Liver (tissue), 9 donors: ENCODE measurements around the gene ITPRIPL2. TPM values are rescaled to one million over a fixed set of nuclear protein-coding genes. Genes with fewer than 3 reads are reported as not detected.

ENCODE experiments used
- DNase-seq: peaks from one replicate; pipeline ENCODE4 v3.0.0-alpha.2; 2017; ENCODE audit warnings: low spot score
- H3K27ac ChIP-seq, 2 donors: one replicate each; pipeline ENCODE4 v1.7.0; 2013; ENCODE audit warnings: inconsistent platforms in 2 of 2, low read length in 2 of 2, control low read depth in 1 of 2, low read depth in 1 of 2, mild to moderate bottlenecking in 1 of 2
- H3K27me3 ChIP-seq, 4 donors: one replicate each; pipeline versions ENCODE4 v1.6.1 to v1.7.0; 2013; ENCODE audit warnings: low read length in 3 of 4, inconsistent platforms in 1 of 4, mild to moderate bottlenecking in 1 of 4, moderate library complexity in 1 of 4; ENCODE audit not compliant: control insufficient read depth in 4 of 4, insufficient read depth in 4 of 4
- H3K36me3 ChIP-seq, 4 donors: one replicate each; pipeline versions ENCODE4 v1.6.1 to v1.7.0; 2013; ENCODE audit warnings: low read length in 3 of 4, mild to moderate bottlenecking in 3 of 4, low read depth in 1 of 4, moderate library complexity in 1 of 4; ENCODE audit not compliant: control insufficient read depth in 4 of 4, insufficient read depth in 3 of 4
- H3K4me1 ChIP-seq, 4 donors: one replicate each; pipeline versions ENCODE4 v1.6.1 to v1.7.0; 2013; ENCODE audit warnings: low read length in 3 of 4, mild to moderate bottlenecking in 3 of 4, moderate library complexity in 1 of 4; ENCODE audit not compliant: control insufficient read depth in 4 of 4, insufficient read depth in 4 of 4
- H3K4me3 ChIP-seq, 3 donors: one replicate each; pipeline versions ENCODE4 v1.6.1 to v1.7.0; 2013; ENCODE audit warnings: low read length in 3 of 3, control low read depth in 1 of 3, low read depth in 1 of 3, mild to moderate bottlenecking in 1 of 3
- H3K9ac ChIP-seq, 2 donors: one replicate each; pipeline ENCODE4 v1.7.0; 2013; ENCODE audit warnings: low read length in 2 of 2, mild to moderate bottlenecking in 2 of 2, moderate library complexity in 2 of 2, control low read depth in 1 of 2, low read depth in 1 of 2
- H3K9me3 ChIP-seq, 4 donors: one replicate each; pipeline versions ENCODE4 v1.6.1 to v1.7.0; 2013; ENCODE audit warnings: low read length in 3 of 4; ENCODE audit not compliant: control insufficient read depth in 4 of 4
- EGR1 ChIP-seq, 2 donors: IDR thresholded peaks; 2 replicates each; pipeline ENCODE4 v1.6.1; 2016 to 2018; ENCODE audit warnings: antibody characterized with exemption in 2 of 2, low read depth in 2 of 2
- FOXA1 ChIP-seq: IDR thresholded peaks from 2 replicates; pipeline ENCODE4 v1.6.1; 2016; ENCODE audit warnings: antibody characterized with exemption
- FOXA2 ChIP-seq: IDR thresholded peaks from 2 replicates; pipeline ENCODE4 v1.6.1; 2016; ENCODE audit warnings: antibody characterized with exemption
- GABPA ChIP-seq, 2 donors: IDR thresholded peaks in 1 of 2; conservative IDR thresholded peaks in 1 of 2; 2 replicates each; pipeline ENCODE4 v1.6.1; 2016; ENCODE audit warnings: antibody characterized with exemption in 2 of 2, mild to moderate bottlenecking in 1 of 2, moderate library complexity in 1 of 2
- HNF4A ChIP-seq, 2 donors: conservative IDR thresholded peaks; 2 replicates each; pipeline ENCODE4 v1.6.1; 2016; ENCODE audit warnings: antibody characterized with exemption in 2 of 2, mild to moderate bottlenecking in 2 of 2
- HNF4G ChIP-seq: IDR thresholded peaks from 2 replicates; pipeline ENCODE4 v1.6.1; 2016; ENCODE audit warnings: antibody characterized with exemption
- JUND ChIP-seq, 2 donors: IDR thresholded peaks; 2 replicates each; pipeline ENCODE4 v1.6.1; 2016; ENCODE audit warnings: antibody characterized with exemption in 2 of 2
- NR2F2 ChIP-seq: IDR thresholded peaks from 2 replicates; pipeline ENCODE4 v1.6.1; 2016; ENCODE audit warnings: antibody characterized with exemption
- RAD21 ChIP-seq, 2 donors: IDR thresholded peaks; 2 replicates each; pipeline ENCODE4 v1.6.1; 2016; ENCODE audit warnings: antibody characterized with exemption in 2 of 2, mild to moderate bottlenecking in 2 of 2
- RXRA ChIP-seq, 2 donors: IDR thresholded peaks; 2 replicates each; pipeline ENCODE4 v1.6.1; 2017 to 2018; ENCODE audit warnings: antibody characterized with exemption in 2 of 2, mild to moderate bottlenecking in 1 of 2
- SP1 ChIP-seq: IDR thresholded peaks from 2 replicates; pipeline ENCODE4 v1.6.1; 2018; ENCODE audit warnings: antibody characterized with exemption, mild to moderate bottlenecking
- TAF1 ChIP-seq: conservative IDR thresholded peaks from 2 replicates; pipeline ENCODE4 v1.6.1; 2016; ENCODE audit warnings: antibody characterized with exemption, mild to moderate bottlenecking
- YY1 ChIP-seq: IDR thresholded peaks from 2 replicates; pipeline ENCODE4 v1.6.1; 2016; ENCODE audit warnings: antibody characterized with exemption, mild to moderate bottlenecking
- WGBS: extraction: QIAGEN DNeasy Blood & Tissue Kit; methylation state at CpG from one replicate; pipeline ENCODE4 v1.1.7; 2013; 5-methylcytosine and 5-hydroxymethylcytosine counted together
- polyA plus RNA-seq, 2 donors: library from polyadenylated mRNA; stranded (reverse) in 1 of 2; unstranded in 1 of 2; fragments of 200-250 nt in 1 of 2; fragments of >200 nt in 1 of 2; fragmentation: Nextera tagmentation in 1 of 2; extraction: Ambion mirVana in 1 of 2; gene quantifications; one replicate each; pipeline versions ENCODE4 v1.2.1 to v1.2.3, GENCODE V29; 2013 to 2015
- total RNA-seq, 2 donors: library from RNA; depleted of rRNA; stranded (reverse); fragments of >200 nt; gene quantifications; one replicate each; pipeline ENCODE4 v1.2.3, GENCODE V29; 2014
- TF ChIP-seq, protein P1 (sequence below): IDR thresholded peaks from 2 replicates; pipeline ENCODE4 v1.6.1; 2016; ENCODE audit warnings: antibody characterized with exemption, mild to moderate bottlenecking
- TF ChIP-seq, protein P2 (sequence below): IDR thresholded peaks from 2 replicates; pipeline ENCODE4 v1.6.1; 2016; ENCODE audit warnings: antibody characterized with exemption
- TF ChIP-seq, protein P3 (sequence below): IDR thresholded peaks from 2 replicates; pipeline ENCODE4 v1.6.1; 2016; ENCODE audit warnings: antibody characterized with exemption
- TF ChIP-seq, protein P4 (sequence below): fragments of 150-350 bp; IDR thresholded peaks from 2 replicates; pipeline ENCODE4 v1.5.1; 2017; ENCODE audit warnings: improper control_type of control experiment, low read depth, low read length; ENCODE audit not compliant: missing input control
- TF ChIP-seq, protein P5 (sequence below): IDR thresholded peaks from 2 replicates; pipeline ENCODE4 v1.6.1; 2016; ENCODE audit warnings: antibody characterized with exemption
- donor health status: healthy.
- donor health status: healthy.
- donor health status: healthy.
- donor health status: healthy.
- donor health status: healthy.

The ITPRIPL2 gene
- total and polyA plus RNA-seq, 4 donors = 2.2 to 14.3 (median 5.5) TPM

DNA sequence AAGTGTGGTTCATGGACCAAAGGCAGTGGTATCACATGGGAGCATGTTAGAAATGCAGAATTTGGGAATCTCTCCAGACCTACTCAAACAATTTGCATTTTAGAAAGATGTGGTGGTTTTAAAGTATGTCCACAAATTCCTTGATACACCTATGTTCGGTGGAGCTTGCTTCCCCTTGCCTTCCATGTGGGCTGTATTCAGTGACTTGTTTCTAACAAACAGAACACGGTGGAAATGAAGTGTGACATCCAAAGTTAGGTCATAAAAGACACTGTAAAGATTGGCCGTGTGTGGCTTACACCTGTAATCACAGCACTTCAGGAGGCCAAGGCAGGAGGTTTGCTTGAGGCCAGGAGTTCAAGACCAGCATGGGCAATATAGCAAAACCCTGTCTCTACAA, 29.6 kb upstream of the ITPRIPL2 start:
- Histone ChIP-seq H3K27me3 (no peaks in the 10 kb centered on the region), H3K4me1 (peaks cover 0 to 9% (median 6%) of the 10 kb centered on the region in 4 donors), H3K9ac (no peak overlapping the region), H3K4me3 (no peak overlapping the region), H3K27ac (no peak overlapping the region), H3K9me3 (no peaks in the 10 kb centered on the region), H3K36me3 (peaks cover 2 to 7% (median 4%) of the 10 kb centered on the region in 4 donors)
- WGBS = 80% methylated on average over 3 of the region's 3 CpGs
- no peak for DNase-seq
- TF ChIP-seq TAF1 (no peak), RXRA (IDR thresholded peaks at IDR 0.05) (no peak), FOXA1 (no peak), FOXA2 (no peak), SP1 (no peak), NR2F2 (no peak), JUND (IDR thresholded peaks at IDR 0.05) (no peak), GABPA (IDR thresholded peaks at IDR 0.05 in 1 of 2, conservative IDR thresholded peaks at IDR 0.05 in 1 of 2) (no peak), HNF4A (conservative IDR thresholded peaks at IDR 0.05) (no peak), HNF4G (no peak), YY1 (no peak), RAD21 (IDR thresholded peaks at IDR 0.05) (no peak), EGR1 (IDR thresholded peaks at IDR 0.05; ENCODE audit: low read depth in 2 of 2) (no peak)
- TF ChIP-seq, protein P1, sequence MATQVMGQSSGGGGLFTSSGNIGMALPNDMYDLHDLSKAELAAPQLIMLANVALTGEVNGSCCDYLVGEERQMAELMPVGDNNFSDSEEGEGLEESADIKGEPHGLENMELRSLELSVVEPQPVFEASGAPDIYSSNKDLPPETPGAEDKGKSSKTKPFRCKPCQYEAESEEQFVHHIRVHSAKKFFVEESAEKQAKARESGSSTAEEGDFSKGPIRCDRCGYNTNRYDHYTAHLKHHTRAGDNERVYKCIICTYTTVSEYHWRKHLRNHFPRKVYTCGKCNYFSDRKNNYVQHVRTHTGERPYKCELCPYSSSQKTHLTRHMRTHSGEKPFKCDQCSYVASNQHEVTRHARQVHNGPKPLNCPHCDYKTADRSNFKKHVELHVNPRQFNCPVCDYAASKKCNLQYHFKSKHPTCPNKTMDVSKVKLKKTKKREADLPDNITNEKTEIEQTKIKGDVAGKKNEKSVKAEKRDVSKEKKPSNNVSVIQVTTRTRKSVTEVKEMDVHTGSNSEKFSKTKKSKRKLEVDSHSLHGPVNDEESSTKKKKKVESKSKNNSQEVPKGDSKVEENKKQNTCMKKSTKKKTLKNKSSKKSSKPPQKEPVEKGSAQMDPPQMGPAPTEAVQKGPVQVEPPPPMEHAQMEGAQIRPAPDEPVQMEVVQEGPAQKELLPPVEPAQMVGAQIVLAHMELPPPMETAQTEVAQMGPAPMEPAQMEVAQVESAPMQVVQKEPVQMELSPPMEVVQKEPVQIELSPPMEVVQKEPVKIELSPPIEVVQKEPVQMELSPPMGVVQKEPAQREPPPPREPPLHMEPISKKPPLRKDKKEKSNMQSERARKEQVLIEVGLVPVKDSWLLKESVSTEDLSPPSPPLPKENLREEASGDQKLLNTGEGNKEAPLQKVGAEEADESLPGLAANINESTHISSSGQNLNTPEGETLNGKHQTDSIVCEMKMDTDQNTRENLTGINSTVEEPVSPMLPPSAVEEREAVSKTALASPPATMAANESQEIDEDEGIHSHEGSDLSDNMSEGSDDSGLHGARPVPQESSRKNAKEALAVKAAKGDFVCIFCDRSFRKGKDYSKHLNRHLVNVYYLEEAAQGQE = no peak
- TF ChIP-seq, protein P2, sequence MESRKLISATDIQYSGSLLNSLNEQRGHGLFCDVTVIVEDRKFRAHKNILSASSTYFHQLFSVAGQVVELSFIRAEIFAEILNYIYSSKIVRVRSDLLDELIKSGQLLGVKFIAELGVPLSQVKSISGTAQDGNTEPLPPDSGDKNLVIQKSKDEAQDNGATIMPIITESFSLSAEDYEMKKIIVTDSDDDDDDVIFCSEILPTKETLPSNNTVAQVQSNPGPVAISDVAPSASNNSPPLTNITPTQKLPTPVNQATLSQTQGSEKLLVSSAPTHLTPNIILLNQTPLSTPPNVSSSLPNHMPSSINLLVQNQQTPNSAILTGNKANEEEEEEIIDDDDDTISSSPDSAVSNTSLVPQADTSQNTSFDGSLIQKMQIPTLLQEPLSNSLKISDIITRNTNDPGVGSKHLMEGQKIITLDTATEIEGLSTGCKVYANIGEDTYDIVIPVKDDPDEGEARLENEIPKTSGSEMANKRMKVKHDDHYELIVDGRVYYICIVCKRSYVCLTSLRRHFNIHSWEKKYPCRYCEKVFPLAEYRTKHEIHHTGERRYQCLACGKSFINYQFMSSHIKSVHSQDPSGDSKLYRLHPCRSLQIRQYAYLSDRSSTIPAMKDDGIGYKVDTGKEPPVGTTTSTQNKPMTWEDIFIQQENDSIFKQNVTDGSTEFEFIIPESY = no peak
- TF ChIP-seq, protein P3, sequence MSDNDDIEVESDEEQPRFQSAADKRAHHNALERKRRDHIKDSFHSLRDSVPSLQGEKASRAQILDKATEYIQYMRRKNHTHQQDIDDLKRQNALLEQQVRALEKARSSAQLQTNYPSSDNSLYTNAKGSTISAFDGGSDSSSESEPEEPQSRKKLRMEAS = no peak
- TF ChIP-seq, protein P4, sequence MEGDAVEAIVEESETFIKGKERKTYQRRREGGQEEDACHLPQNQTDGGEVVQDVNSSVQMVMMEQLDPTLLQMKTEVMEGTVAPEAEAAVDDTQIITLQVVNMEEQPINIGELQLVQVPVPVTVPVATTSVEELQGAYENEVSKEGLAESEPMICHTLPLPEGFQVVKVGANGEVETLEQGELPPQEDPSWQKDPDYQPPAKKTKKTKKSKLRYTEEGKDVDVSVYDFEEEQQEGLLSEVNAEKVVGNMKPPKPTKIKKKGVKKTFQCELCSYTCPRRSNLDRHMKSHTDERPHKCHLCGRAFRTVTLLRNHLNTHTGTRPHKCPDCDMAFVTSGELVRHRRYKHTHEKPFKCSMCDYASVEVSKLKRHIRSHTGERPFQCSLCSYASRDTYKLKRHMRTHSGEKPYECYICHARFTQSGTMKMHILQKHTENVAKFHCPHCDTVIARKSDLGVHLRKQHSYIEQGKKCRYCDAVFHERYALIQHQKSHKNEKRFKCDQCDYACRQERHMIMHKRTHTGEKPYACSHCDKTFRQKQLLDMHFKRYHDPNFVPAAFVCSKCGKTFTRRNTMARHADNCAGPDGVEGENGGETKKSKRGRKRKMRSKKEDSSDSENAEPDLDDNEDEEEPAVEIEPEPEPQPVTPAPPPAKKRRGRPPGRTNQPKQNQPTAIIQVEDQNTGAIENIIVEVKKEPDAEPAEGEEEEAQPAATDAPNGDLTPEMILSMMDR = no peak
- TF ChIP-seq, protein P5, sequence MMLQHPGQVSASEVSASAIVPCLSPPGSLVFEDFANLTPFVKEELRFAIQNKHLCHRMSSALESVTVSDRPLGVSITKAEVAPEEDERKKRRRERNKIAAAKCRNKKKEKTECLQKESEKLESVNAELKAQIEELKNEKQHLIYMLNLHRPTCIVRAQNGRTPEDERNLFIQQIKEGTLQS = no peak
